A549 treated with dexamethasone at 1 μM for 4 hours (cell line): ENCODE results near the gene GDPD3. TPM values are rescaled to one million over a fixed set of nuclear protein-coding genes. Genes with fewer than 3 reads are reported as not detected.

ENCODE experiments used
- total RNA-seq: library from RNA; stranded (reverse); fragments of 200-300 nt; extraction: Qiagen RNA extraction; gene quantifications from 5 replicates; pipeline ENCODE4 v1.2.3, GENCODE V29; 2022

The GDPD3 gene
- 1.1 to 1.7 TPM (median 1.2 TPM) in 5 replicates for total RNA-seq

GRCh38 chr16:30113031-30113710 lies at the start of gene GDPD3:
TSS of gene GDPD3 (minus strand) at chr16:30113537. CDS start at chr16:30113478, 59 bp downstream.

GRCh38 chr16:30096105-30096861 lies 17.1 kb downstream of the GDPD3 start, which contains the start of gene YPEL3:
TSS of gene YPEL3 (minus strand) at chr16:30096213. CDS start at chr16:30095482, 731 bp downstream.

GRCh38 chr16:30091474-30092372 lies 21.6 kb downstream of the GDPD3 start, which contains the start of gene TBX6:
TSS of gene TBX6 (minus strand) at chr16:30091924. CDS start at chr16:30091193, 731 bp downstream.

GRCh38 chr16:30075503-30076275 lies 37.6 kb downstream of the GDPD3 start, which contains the start of gene PPP4C:
TSS of gene PPP4C (plus strand) at chr16:30075994. CDS start at chr16:30076378, 384 bp downstream.

GRCh38 chr16:30065102-30065942 lies 48.0 kb downstream of the GDPD3 start, which contains the start of gene ALDOA:
TSS of gene ALDOA (plus strand) at chr16:30065760. CDS start at chr16:30066898, 1,138 bp downstream.

Other genes with a start within 250 kb of the GDPD3 start
- 16.1 to 23.9 TPM (median 22.1 TPM) in 5 replicates for gene SEZ6L2, start 214.0 kb downstream of the GDPD3 start, total RNA-seq
- gene ASPHD1, start 213.0 kb downstream of the GDPD3 start, total RNA-seq = 15.9 to 21.5 TPM (median 20.0 TPM) in 5 replicates
- gene KCTD13, start 187.3 kb downstream of the GDPD3 start, total RNA-seq = 9.1 to 15.4 TPM (median 13.8 TPM) in 5 replicates
- 89.3 to 94.5 TPM (median 91.1 TPM) in 5 replicates for gene TMEM219, start 151.5 kb downstream of the GDPD3 start, total RNA-seq
- 20.5 to 33.5 TPM (median 31.0 TPM) in 5 replicates for gene TAOK2, start 139.7 kb downstream of the GDPD3 start, total RNA-seq
- gene HIRIP3, start 117.9 kb downstream of the GDPD3 start, total RNA-seq = 14.7 to 16.6 TPM (median 15.4 TPM) in 5 replicates
- 112 to 117 TPM (median 114 TPM) in 5 replicates for gene INO80E, start 117.3 kb downstream of the GDPD3 start, total RNA-seq
- 1.5 to 2.4 TPM (median 1.9 TPM) in 5 replicates for gene DOC2A, start 102.5 kb downstream of the GDPD3 start, total RNA-seq
- gene C16orf92, start 90.3 kb downstream of the GDPD3 start, total RNA-seq = not detected in 5 replicates
- 0.14 to 0.31 TPM (median 0.22 TPM) in 5 replicates for gene TLCD3B, start 82.3 kb downstream of the GDPD3 start, total RNA-seq
- gene ALDOA, start 47.8 kb downstream of the GDPD3 start, total RNA-seq = 1,418 to 1,815 TPM (median 1,742 TPM) in 5 replicates
- gene PPP4C, start 37.5 kb downstream of the GDPD3 start, total RNA-seq = 114 to 146 TPM (median 142 TPM) in 5 replicates
- 0.12 to 0.42 TPM (median 0.29 TPM) in 5 replicates for gene TBX6, start 21.6 kb downstream of the GDPD3 start, total RNA-seq
- 4.7 to 8.8 TPM (median 7.5 TPM) in 5 replicates for gene YPEL3, start 17.3 kb downstream of the GDPD3 start, total RNA-seq
- gene MAPK3, start 9.7 kb upstream of the GDPD3 start, total RNA-seq = 34.5 to 37.6 TPM (median 36.5 TPM) in 5 replicates
- gene CORO1A, start 70.1 kb upstream of the GDPD3 start, total RNA-seq = 2.0 to 3.3 TPM (median 3.0 TPM) in 5 replicates
- 145 to 190 TPM (median 152 TPM) in 5 replicates for gene BOLA2B, start 80.1 kb upstream of the GDPD3 start, total RNA-seq
- gene SLX1A, start 80.3 kb upstream of the GDPD3 start, total RNA-seq = 3.4 to 20.4 TPM (median 6.7 TPM) in 5 replicates
- 3.1 to 8.8 TPM (median 5.6 TPM) in 5 replicates for gene SULT1A3, start 85.7 kb upstream of the GDPD3 start, total RNA-seq
- 1.7 to 3.4 TPM (median 2.9 TPM) in 5 replicates for gene NPIPB13, start 134.9 kb upstream of the GDPD3 start, total RNA-seq
- gene CD2BP2, start 241.8 kb upstream of the GDPD3 start, total RNA-seq = 63.4 to 68.7 TPM (median 64.9 TPM) in 5 replicates